H1 (cell line): ENCODE data around the gene CAPN15. TPM values are rescaled to one million over a fixed set of nuclear protein-coding genes. Genes with fewer than 3 reads are reported as not detected.

ENCODE experiments used
- CREB1 ChIP-seq: IDR thresholded peaks from 2 replicates; pipeline ENCODE4 v1.6.1; 2012; ENCODE audit warnings: inconsistent platforms
- CTBP2 ChIP-seq: IDR thresholded peaks from 2 replicates; pipeline ENCODE4 v1.7.0; 2011; ENCODE audit warnings: borderline replicate concordance, mild to moderate bottlenecking, moderate library complexity, mixed read lengths, low read length; ENCODE audit not compliant: insufficient read depth, insufficient read length
- polyA plus RNA-seq, 7 experiments: library from polyadenylated mRNA; depleted of rRNA in 3 of 7; stranded (reverse) in 5 of 7; unstranded in 2 of 7; fragments of >200 nt in 5 of 7; fragments of 200-250 nt in 2 of 7; gene quantifications; 1 replicate in 5 of 7; 2 replicates in 1 of 7; 4 replicates in 1 of 7; pipeline versions ENCODE4 v1.2.1 to v1.2.3, GENCODE V29; 2011 to 2013; ENCODE audit warnings: missing spikeins in 2 of 7, mixed read lengths in 2 of 7
- total RNA-seq: library from RNA; stranded (reverse); fragmentation: NEBNext Ultra II Directional; extraction: Animal tissue kit (Norgen Biotek cat#: 25700); gene quantifications from 2 replicates; pipeline ENCODE4 v1.2.1, GENCODE V29; 2021

Gene CAPN15
- total and polyA plus RNA-seq, 2 of the 8 experiments (the other 6 are each of a cell fraction or from before 2014, with no cell fraction given): 38.9 to 76.9 TPM

DNA sequence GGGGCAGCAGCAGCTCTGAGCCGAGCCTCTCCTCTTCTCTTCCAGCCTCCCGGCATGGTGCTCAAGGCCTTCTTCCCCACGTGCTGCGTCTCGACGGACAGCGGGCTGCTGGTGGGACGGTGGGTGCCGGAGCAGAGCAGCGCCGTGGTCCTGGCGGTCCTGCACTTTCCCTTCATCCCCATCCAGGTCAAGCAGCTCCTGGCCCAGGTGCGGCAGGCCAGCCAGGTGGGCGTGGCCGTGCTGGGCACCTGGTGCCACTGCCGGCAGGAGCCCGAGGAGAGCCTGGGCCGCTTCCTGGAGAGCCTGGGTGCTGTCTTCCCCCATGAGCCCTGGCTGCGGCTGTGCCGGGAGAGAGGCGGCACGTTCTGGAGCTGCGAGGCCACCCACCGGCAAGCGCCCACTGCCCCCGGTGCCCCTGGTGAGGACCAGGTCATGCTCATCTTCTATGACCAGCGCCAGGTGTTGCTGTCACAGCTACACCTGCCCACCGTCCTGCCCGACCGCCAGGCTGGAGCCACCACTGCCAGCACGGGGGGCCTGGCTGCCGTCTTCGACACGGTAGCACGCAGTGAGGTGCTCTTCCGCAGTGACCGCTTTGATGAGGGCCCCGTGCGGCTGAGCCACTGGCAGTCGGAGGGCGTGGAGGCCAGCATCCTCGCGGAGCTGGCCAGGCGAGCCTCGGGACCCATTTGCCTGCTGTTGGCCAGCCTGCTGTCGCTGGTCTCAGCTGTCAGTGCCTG, 46.7 kb downstream of the CAPN15 start (continued):
- no peak for TF ChIP-seq CREB1
- TF ChIP-seq CTBP2: no peak
